ENCODE results near the gene KCTD5.
"Not testable (repeated sequence)": the region's sequence is repeated elsewhere in the genome, so short reads cannot be mapped to it uniquely, and the experiment has no call there.

The KCTD5 gene

DNA sequence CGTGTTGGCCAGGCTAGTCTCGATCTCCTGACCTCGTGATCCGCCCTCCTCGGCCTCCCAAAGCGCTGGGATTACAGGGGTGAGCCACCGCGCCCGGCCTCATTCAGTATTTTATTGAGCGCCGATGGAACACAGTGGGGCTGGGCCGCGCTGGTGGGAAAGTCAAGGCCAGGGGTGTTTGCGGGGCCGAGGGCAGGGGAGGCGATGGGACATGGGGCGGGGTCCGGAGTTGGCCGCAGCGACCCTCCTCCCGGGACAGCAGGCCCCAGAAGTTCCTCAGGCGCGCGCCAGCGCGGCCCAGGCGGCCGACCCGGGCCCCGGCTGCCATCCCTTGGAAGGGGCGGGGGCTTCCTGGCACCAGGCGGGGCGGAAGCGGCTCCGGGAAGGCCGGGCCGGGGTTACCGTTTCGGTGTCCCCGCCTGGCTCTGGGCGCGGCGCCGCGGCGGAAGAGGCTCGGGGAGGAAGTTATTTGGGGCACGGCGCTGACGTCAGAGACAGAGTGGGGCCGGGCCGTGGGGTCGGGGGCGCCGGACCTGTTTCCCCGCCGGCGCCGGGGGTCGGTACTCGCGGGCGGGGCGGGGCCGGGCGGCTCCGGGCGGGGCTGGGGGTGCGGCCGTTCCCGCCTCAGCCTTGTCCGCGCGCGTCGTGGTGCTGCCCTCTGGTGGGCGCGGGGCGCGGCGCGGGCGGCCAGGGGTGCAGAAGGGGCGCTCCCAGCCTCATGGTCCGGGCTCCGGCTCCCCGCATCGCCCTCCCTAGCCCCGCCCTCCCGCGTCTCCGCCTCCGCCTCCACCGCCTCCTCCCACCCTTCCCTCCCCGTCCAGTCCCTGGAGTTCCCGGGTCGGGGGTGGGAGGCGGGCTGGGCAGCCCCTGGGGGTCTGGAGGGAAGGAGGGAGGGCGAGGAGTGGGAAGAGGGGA is 38.7 kb downstream of the KCTD5 start:
- H3K9me3 ChIP-seq (ENCODE audit: insufficient read depth, low read depth, low read length), result no peaks in the 10 kb centered on the region

DNA sequence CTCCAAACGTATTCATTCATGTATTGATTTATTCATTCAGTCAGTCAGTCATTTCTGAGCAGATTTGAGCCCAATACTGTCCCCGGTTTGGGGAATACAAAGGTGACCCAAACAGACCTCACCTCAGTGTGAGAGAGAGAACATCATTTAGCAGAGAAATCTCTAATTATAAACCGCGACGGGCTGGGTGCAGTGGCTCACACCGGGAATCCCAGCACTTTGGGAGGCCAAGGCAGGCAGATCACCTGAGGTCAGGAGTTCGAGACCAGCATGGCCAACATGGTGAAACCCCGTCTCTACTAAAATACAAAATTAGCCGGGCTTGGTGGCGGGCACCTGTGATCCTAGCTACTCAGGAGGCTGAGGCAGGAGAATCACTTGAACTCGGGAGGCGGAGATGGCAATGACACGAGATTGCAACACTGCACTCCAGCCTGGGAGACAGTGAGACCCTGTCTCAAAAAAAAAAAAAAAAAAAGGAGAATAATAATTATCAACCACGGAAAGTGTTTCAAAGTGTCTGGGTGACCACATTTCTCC is 39.4 kb downstream of the KCTD5 start:
- not testable (repeated sequence) for H3F3A ChIP-seq (ENCODE audit: low read depth); H4K20me1 ChIP-seq (ENCODE audit: insufficient read depth, low read length, poor library complexity, severe bottlenecking); H3K9me2 ChIP-seq (replicated peaks; ENCODE audit: low read depth, low read length); H3K27me3 ChIP-seq (ENCODE audit: insufficient read depth, low read length, poor library complexity, severe bottlenecking); H3K9me3 ChIP-seq (ENCODE audit: insufficient read depth, low read depth, low read length); H3K36me3 ChIP-seq (ENCODE audit: insufficient read depth, low read length); H3K79me2 ChIP-seq (ENCODE audit: insufficient read depth, low read length)
- H3K4me3 ChIP-seq (ENCODE audit: low read length, poor library complexity, severe bottlenecking), result peak overlapping the region; percentile 74
- peak overlapping the region; percentile 87 for H2AFZ ChIP-seq (ENCODE audit: low read length)
- peak overlapping the region; percentile 64 for H3K4me2 ChIP-seq (ENCODE audit: low read depth, low read length, poor library complexity, severe bottlenecking)
- H3K9ac ChIP-seq (ENCODE audit: low read depth, low read length, poor library complexity, severe bottlenecking), result peak overlapping the region; percentile 62
- H3K4me1 ChIP-seq (ENCODE audit: insufficient read depth, low read length, poor library complexity, severe bottlenecking), result peaks cover 21% of the 10 kb centered on the region

More for the DNA sequence above, 38.7 kb downstream of the KCTD5 start:
- Histone ChIP-seq H3K36me3 (ENCODE audit: insufficient read depth, low read length) (no peaks in the 10 kb centered on the region), H3F3A (ENCODE audit: low read depth) (no peaks in the 10 kb centered on the region), H3K79me2 (ENCODE audit: insufficient read depth, low read length) (no peaks in the 10 kb centered on the region), H3K9ac (ENCODE audit: low read depth, low read length, poor library complexity, severe bottlenecking) (peak overlapping the region; percentile 69), H3K9me2 (replicated peaks; ENCODE audit: low read depth, low read length) (no peaks in the 10 kb centered on the region), H3K4me2 (ENCODE audit: low read depth, low read length, poor library complexity, severe bottlenecking) (peak overlapping the region; percentile 64), H2AFZ (ENCODE audit: low read length) (peak overlapping the region; percentile 87), H3K4me1 (ENCODE audit: insufficient read depth, low read length, poor library complexity, severe bottlenecking) (peaks cover 25% of the 10 kb centered on the region), H3K27me3 (ENCODE audit: insufficient read depth, low read length, poor library complexity, severe bottlenecking) (no peaks in the 10 kb centered on the region), H3K4me3 (ENCODE audit: low read length, poor library complexity, severe bottlenecking) (peak overlapping the region; percentile 74), H4K20me1 (ENCODE audit: insufficient read depth, low read length, poor library complexity, severe bottlenecking) (no peaks in the 10 kb centered on the region)
- TF ChIP-seq, protein P1, sequence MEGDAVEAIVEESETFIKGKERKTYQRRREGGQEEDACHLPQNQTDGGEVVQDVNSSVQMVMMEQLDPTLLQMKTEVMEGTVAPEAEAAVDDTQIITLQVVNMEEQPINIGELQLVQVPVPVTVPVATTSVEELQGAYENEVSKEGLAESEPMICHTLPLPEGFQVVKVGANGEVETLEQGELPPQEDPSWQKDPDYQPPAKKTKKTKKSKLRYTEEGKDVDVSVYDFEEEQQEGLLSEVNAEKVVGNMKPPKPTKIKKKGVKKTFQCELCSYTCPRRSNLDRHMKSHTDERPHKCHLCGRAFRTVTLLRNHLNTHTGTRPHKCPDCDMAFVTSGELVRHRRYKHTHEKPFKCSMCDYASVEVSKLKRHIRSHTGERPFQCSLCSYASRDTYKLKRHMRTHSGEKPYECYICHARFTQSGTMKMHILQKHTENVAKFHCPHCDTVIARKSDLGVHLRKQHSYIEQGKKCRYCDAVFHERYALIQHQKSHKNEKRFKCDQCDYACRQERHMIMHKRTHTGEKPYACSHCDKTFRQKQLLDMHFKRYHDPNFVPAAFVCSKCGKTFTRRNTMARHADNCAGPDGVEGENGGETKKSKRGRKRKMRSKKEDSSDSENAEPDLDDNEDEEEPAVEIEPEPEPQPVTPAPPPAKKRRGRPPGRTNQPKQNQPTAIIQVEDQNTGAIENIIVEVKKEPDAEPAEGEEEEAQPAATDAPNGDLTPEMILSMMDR (conservative IDR thresholded peaks at IDR 0.05; ENCODE audit: low read length), result peak; percentile 11; the same call in 1 of the 2 replicates
- TF ChIP-seq EZH2phosphoT487 (IDR thresholded peaks at IDR 0.05; ENCODE audit: borderline replicate concordance), result no peak

DNA sequence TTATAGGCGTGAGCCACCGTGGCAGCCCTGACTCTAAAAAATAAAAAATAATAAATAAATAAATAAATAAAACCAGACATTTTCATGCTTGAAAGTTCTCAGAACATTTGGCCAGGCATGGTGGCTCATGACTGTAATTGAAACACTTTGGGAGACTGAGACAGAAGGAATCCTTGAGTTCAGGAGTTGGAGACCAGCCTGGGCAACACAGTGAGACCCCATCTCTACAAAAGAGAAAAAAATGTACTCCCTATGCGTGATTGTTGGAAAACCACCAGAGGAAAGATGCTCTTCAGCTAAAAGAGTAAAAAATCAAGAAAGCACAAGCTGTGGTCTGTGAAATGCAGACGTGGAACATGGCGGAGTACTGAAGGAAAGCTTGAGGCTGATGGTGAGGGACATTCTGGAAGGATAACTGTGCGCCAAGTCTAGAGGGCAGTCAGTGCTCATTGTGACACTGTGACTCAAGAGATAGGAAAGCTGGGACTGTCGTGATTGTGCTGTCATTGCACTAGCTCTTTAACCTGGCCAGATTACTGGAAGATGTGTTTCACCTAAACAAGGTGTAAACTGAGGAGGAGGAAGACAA is 41.9 kb downstream of the KCTD5 start:
- Histone ChIP-seq H3K79me2 (ENCODE audit: insufficient read depth, low read length) (no peaks in the 10 kb centered on the region), H3K4me2 (ENCODE audit: low read depth, low read length, poor library complexity, severe bottlenecking) (no peak overlapping the region), H3K4me1 (ENCODE audit: insufficient read depth, low read length, poor library complexity, severe bottlenecking) (no peaks in the 10 kb centered on the region), H2AFZ (ENCODE audit: low read length) (no peak overlapping the region), H3K9ac (ENCODE audit: low read depth, low read length, poor library complexity, severe bottlenecking) (no peak overlapping the region), H3K27me3 (ENCODE audit: insufficient read depth, low read length, poor library complexity, severe bottlenecking) (no peaks in the 10 kb centered on the region), H3F3A (ENCODE audit: low read depth) (no peaks in the 10 kb centered on the region), H3K9me3 (ENCODE audit: insufficient read depth, low read depth, low read length) (no peaks in the 10 kb centered on the region), H3K4me3 (ENCODE audit: low read length, poor library complexity, severe bottlenecking) (no peak overlapping the region), H3K36me3 (ENCODE audit: insufficient read depth, low read length) (no peaks in the 10 kb centered on the region), H3K9me2 (replicated peaks; ENCODE audit: low read depth, low read length) (no peaks in the 10 kb centered on the region), H4K20me1 (ENCODE audit: insufficient read depth, low read length, poor library complexity, severe bottlenecking) (no peaks in the 10 kb centered on the region)
- TF ChIP-seq, protein P1 (conservative IDR thresholded peaks at IDR 0.05; ENCODE audit: low read length), result no peak
- TF ChIP-seq EZH2phosphoT487 (IDR thresholded peaks at IDR 0.05; ENCODE audit: borderline replicate concordance), result no peak

All from Loucy (cell line).